ENCODE results near the gene RBM15B.
"Not testable (repeated sequence)": the region's sequence is repeated elsewhere in the genome, so short reads cannot be mapped to it uniquely, and the experiment has no call there.

Gene RBM15B

GRCh38 chr3:51357856-51358255 is 33.2 kb upstream of the RBM15B start:
- FAIRE-seq (no peak), DNase-seq (ENCODE audit: insufficient read length, low spot score) (no peak)
- TF ChIP-seq TAF1 (IDR thresholded peaks at IDR 0.05; ENCODE audit: low read depth, low read length) (no peak), POLR2AphosphoS5 (IDR thresholded peaks at IDR 0.05; ENCODE audit: low read depth, low read length) (no peak), SPI1 (IDR thresholded peaks at IDR 0.05; ENCODE audit: low read depth, low read length) (no peak), POLR2A (IDR thresholded peaks at IDR 0.05; ENCODE audit: low read depth, low read length) (no peak), POU2F2 (IDR thresholded peaks at IDR 0.05; ENCODE audit: low read depth, low read length) (no peak), PAX5 (IDR thresholded peaks at IDR 0.05; ENCODE audit: insufficient read depth, low read length, severe bottlenecking) (no peak)

GRCh38 chr3:51358981-51359380 is 32.1 kb upstream of the RBM15B start:
- TF ChIP-seq TAF1 (IDR thresholded peaks at IDR 0.05; ENCODE audit: low read depth, low read length): no peak
- no peak for TF ChIP-seq POLR2A (IDR thresholded peaks at IDR 0.05; ENCODE audit: low read depth, low read length)
- no peak for TF ChIP-seq SPI1 (IDR thresholded peaks at IDR 0.05; ENCODE audit: low read depth, low read length)
- no peak for TF ChIP-seq PAX5 (IDR thresholded peaks at IDR 0.05; ENCODE audit: insufficient read depth, low read length, severe bottlenecking)
- TF ChIP-seq POU2F2 (IDR thresholded peaks at IDR 0.05; ENCODE audit: low read depth, low read length): no peak
- TF ChIP-seq POLR2AphosphoS5 (IDR thresholded peaks at IDR 0.05; ENCODE audit: low read depth, low read length): no peak
- DNase-seq (ENCODE audit: insufficient read length, low spot score): no peak
- no peak for FAIRE-seq

- FAIRE-seq: no peak
These were observed 30.3 kb upstream of the RBM15B start for GRCh38 chr3:51360806-51361205.

GRCh38 chr3:51361746-51362145 is 29.3 kb upstream of the RBM15B start:
- DNase-seq (ENCODE audit: insufficient read length, low spot score) (no peak), FAIRE-seq (no peak)
- no peak for TF ChIP-seq POLR2AphosphoS5 (IDR thresholded peaks at IDR 0.05; ENCODE audit: low read depth, low read length)
- no peak for TF ChIP-seq SPI1 (IDR thresholded peaks at IDR 0.05; ENCODE audit: low read depth, low read length)
- TF ChIP-seq POU2F2 (IDR thresholded peaks at IDR 0.05; ENCODE audit: low read depth, low read length): no peak
- no peak for TF ChIP-seq POLR2A (IDR thresholded peaks at IDR 0.05; ENCODE audit: low read depth, low read length)
- no peak for TF ChIP-seq TAF1 (IDR thresholded peaks at IDR 0.05; ENCODE audit: low read depth, low read length)
- TF ChIP-seq PAX5 (IDR thresholded peaks at IDR 0.05; ENCODE audit: insufficient read depth, low read length, severe bottlenecking): no peak

More at GRCh38 chr3:51360806-51361205, 30.3 kb upstream of the RBM15B start:
- DNase-seq (ENCODE audit: insufficient read length, low spot score): no peak
- TF ChIP-seq POU2F2 (IDR thresholded peaks at IDR 0.05; ENCODE audit: low read depth, low read length) (no peak), PAX5 (IDR thresholded peaks at IDR 0.05; ENCODE audit: insufficient read depth, low read length, severe bottlenecking) (no peak), POLR2AphosphoS5 (IDR thresholded peaks at IDR 0.05; ENCODE audit: low read depth, low read length) (no peak), TAF1 (IDR thresholded peaks at IDR 0.05; ENCODE audit: low read depth, low read length) (no peak), POLR2A (IDR thresholded peaks at IDR 0.05; ENCODE audit: low read depth, low read length) (no peak), SPI1 (IDR thresholded peaks at IDR 0.05; ENCODE audit: low read depth, low read length) (no peak)

- TF ChIP-seq SPI1 (IDR thresholded peaks at IDR 0.05; ENCODE audit: low read depth, low read length) (no peak), POLR2AphosphoS5 (IDR thresholded peaks at IDR 0.05; ENCODE audit: low read depth, low read length) (no peak), PAX5 (IDR thresholded peaks at IDR 0.05; ENCODE audit: insufficient read depth, low read length, severe bottlenecking) (no peak), POU2F2 (IDR thresholded peaks at IDR 0.05; ENCODE audit: low read depth, low read length) (no peak), POLR2A (IDR thresholded peaks at IDR 0.05; ENCODE audit: low read depth, low read length) (no peak), TAF1 (IDR thresholded peaks at IDR 0.05; ENCODE audit: low read depth, low read length) (no peak)
- no peak for FAIRE-seq
- DNase-seq (ENCODE audit: insufficient read length, low spot score): no peak
These were observed 28.6 kb upstream of the RBM15B start for GRCh38 chr3:51362476-51362875.

- not testable (repeated sequence) for DNase-seq (ENCODE audit: insufficient read length, low spot score); FAIRE-seq
These were observed 22.8 kb upstream of the RBM15B start for GRCh38 chr3:51368276-51368675.

- peak; percentile 81 for FAIRE-seq
- DNase-seq (ENCODE audit: insufficient read length, low spot score): no peak
- TF ChIP-seq POLR2A (IDR thresholded peaks at IDR 0.05; ENCODE audit: low read depth, low read length) (no peak), POU2F2 (IDR thresholded peaks at IDR 0.05; ENCODE audit: low read depth, low read length) (no peak), SPI1 (IDR thresholded peaks at IDR 0.05; ENCODE audit: low read depth, low read length) (no peak), TAF1 (IDR thresholded peaks at IDR 0.05; ENCODE audit: low read depth, low read length) (no peak), PAX5 (IDR thresholded peaks at IDR 0.05; ENCODE audit: insufficient read depth, low read length, severe bottlenecking) (no peak), POLR2AphosphoS5 (IDR thresholded peaks at IDR 0.05; ENCODE audit: low read depth, low read length) (no peak)
These were observed 19.0 kb upstream of the RBM15B start for GRCh38 chr3:51371943-51372557.

GRCh38 chr3:51373658-51374421 is 17.2 kb upstream of the RBM15B start:
- TF ChIP-seq POU2F2 (IDR thresholded peaks at IDR 0.05; ENCODE audit: low read depth, low read length): no peak
- FAIRE-seq (no peak), DNase-seq (ENCODE audit: insufficient read length, low spot score) (no peak)

- FAIRE-seq: no peak
- TF ChIP-seq PAX5 (IDR thresholded peaks at IDR 0.05; ENCODE audit: insufficient read depth, low read length, severe bottlenecking): no peak
- no peak for TF ChIP-seq SPI1 (IDR thresholded peaks at IDR 0.05; ENCODE audit: low read depth, low read length)
- no peak for TF ChIP-seq TAF1 (IDR thresholded peaks at IDR 0.05; ENCODE audit: low read depth, low read length)
- TF ChIP-seq POLR2AphosphoS5 (IDR thresholded peaks at IDR 0.05; ENCODE audit: low read depth, low read length): no peak
- TF ChIP-seq POLR2A (IDR thresholded peaks at IDR 0.05; ENCODE audit: low read depth, low read length): no peak
- TF ChIP-seq POU2F2 (IDR thresholded peaks at IDR 0.05; ENCODE audit: low read depth, low read length): no peak
- DNase-seq (ENCODE audit: insufficient read length, low spot score): no peak
These were observed 16.6 kb upstream of the RBM15B start for GRCh38 chr3:51374456-51374855.

- TF ChIP-seq POLR2A (IDR thresholded peaks at IDR 0.05; ENCODE audit: low read depth, low read length) (no peak), SPI1 (IDR thresholded peaks at IDR 0.05; ENCODE audit: low read depth, low read length) (no peak), TAF1 (IDR thresholded peaks at IDR 0.05; ENCODE audit: low read depth, low read length) (no peak), PAX5 (IDR thresholded peaks at IDR 0.05; ENCODE audit: insufficient read depth, low read length, severe bottlenecking) (no peak), POLR2AphosphoS5 (IDR thresholded peaks at IDR 0.05; ENCODE audit: low read depth, low read length) (no peak)
- no peak for FAIRE-seq
- no peak for DNase-seq (ENCODE audit: insufficient read length, low spot score)
These were observed 15.9 kb upstream of the RBM15B start for GRCh38 chr3:51375136-51375535.
